CD8-positive, alpha-beta memory T cell (primary cell): ENCODE data around the gene AGK. TPM values are rescaled to one million over a fixed set of nuclear protein-coding genes. Genes with fewer than 3 reads are reported as not detected.

ENCODE experiments used
- CTCF ChIA-PET: fragments of 350-600 bp; sonication (Branson Sonifier 250); formaldehyde crosslinking; loops from one replicate; lab custom pipeline; 2021; ENCODE audit warnings: antibody characterized with exemption; lab: Charles Lee
- POLR2A ChIA-PET: fragments of 350-600 bp; sonication (Branson Sonifier 250); formaldehyde crosslinking; loops from one replicate; lab custom pipeline; 2021; ENCODE audit warnings: antibody characterized with exemption; lab: Charles Lee
- DNase-seq, 5 donors: peaks; one replicate each; pipeline versions ENCODE4 v3.0.0 to v3.0.0-alpha.2; 2020 to 2022; ENCODE audit warnings: mixed read lengths in 1 of 5
- H3K27ac ChIP-seq: one replicate; pipeline ENCODE4 v1.7.0; 2013; ENCODE audit warnings: low read depth, mild to moderate bottlenecking, low read length, moderate library complexity
- H3K27me3 ChIP-seq: 2 replicates; pipeline ENCODE4 v1.7.0; 2013; ENCODE audit warnings: low read length, mild to moderate bottlenecking; ENCODE audit not compliant: insufficient read depth, poor library complexity, severe bottlenecking
- H3K36me3 ChIP-seq: 2 replicates; pipeline ENCODE4 v1.7.0; 2013; ENCODE audit warnings: mild to moderate bottlenecking, low read length, moderate library complexity; ENCODE audit not compliant: insufficient read depth
- H3K4me1 ChIP-seq: 2 replicates; pipeline ENCODE4 v1.7.0; 2013; ENCODE audit warnings: mild to moderate bottlenecking, low read length, moderate library complexity; ENCODE audit not compliant: insufficient read depth
- H3K4me3 ChIP-seq: 2 replicates; pipeline ENCODE4 v1.7.0; 2013; ENCODE audit warnings: mild to moderate bottlenecking, low read length
- H3K9me3 ChIP-seq: 2 replicates; pipeline ENCODE4 v1.7.0; 2013; ENCODE audit warnings: mild to moderate bottlenecking, low read length
- H3K27ac Mint-ChIP-seq, 8 donors: one replicate each; pipeline ENCODE4 v1.8.0; 2020 to 2021; ENCODE audit warnings: mixed read lengths in 8 of 8, mild to moderate bottlenecking in 6 of 8, inconsistent platforms in 3 of 8, moderate library complexity in 3 of 8
- H3K27me3 Mint-ChIP-seq, 2 donors: one replicate each; pipeline ENCODE4 v1.8.0; 2020 to 2021; ENCODE audit warnings: mixed read lengths in 2 of 2, mild to moderate bottlenecking in 1 of 2, moderate library complexity in 1 of 2
- H3K36me3 Mint-ChIP-seq, 3 donors: one replicate each; pipeline ENCODE4 v1.8.0; 2020 to 2021; ENCODE audit warnings: mixed read lengths in 3 of 3, inconsistent platforms in 1 of 3, mild to moderate bottlenecking in 1 of 3
- H3K4me1 Mint-ChIP-seq, 3 donors: one replicate each; pipeline ENCODE4 v1.8.0; 2020 to 2021; ENCODE audit warnings: mixed read lengths in 3 of 3, inconsistent platforms in 1 of 3, mild to moderate bottlenecking in 1 of 3
- H3K4me3 Mint-ChIP-seq, 7 donors: one replicate each; pipeline ENCODE4 v1.8.0; 2020 to 2021; ENCODE audit warnings: mixed read lengths in 7 of 7, mild to moderate bottlenecking in 6 of 7, moderate library complexity in 4 of 7, inconsistent platforms in 2 of 7
- H3K9me3 Mint-ChIP-seq, 5 donors: one replicate each; pipeline ENCODE4 v1.8.0; 2020 to 2022; ENCODE audit warnings: mixed read lengths in 5 of 5, mild to moderate bottlenecking in 3 of 5, moderate library complexity in 2 of 5, inconsistent platforms in 1 of 5
- polyA plus RNA-seq: library from polyadenylated mRNA; unstranded; fragments of 300-500 nt; fragmentation: Illumina TruSeq; gene quantifications from one replicate; pipeline ENCODE4 v1.2.3, GENCODE V29; 2021
- total RNA-seq, 2 experiments: library from RNA; stranded (reverse); gene quantifications; one replicate each; pipeline ENCODE4 v1.2.3, GENCODE V29; 2021

AGK gene
- total and polyA plus RNA-seq, 3 experiments from 2014 or later, result 42.8 to 94.3 (median 88.5) TPM

GRCh38 chr7:141675436-141676215 lies 124.4 kb downstream of the AGK start:
- Mint-ChIP-seq H3K4me1 (peaks cover 2 to 4% (median 3%) of the 10 kb centered on the region in 3 donors), H3K27me3 (no peaks in the 10 kb centered on the region), H3K36me3 (peaks cover 0 to 56% (median 19%) of the 10 kb centered on the region in 3 donors), H3K27ac (peak overlapping the region in 2 of 8 donors; percentile 36 to 51), H3K4me3 (no peak overlapping the region), H3K9me3 (no peaks in the 10 kb centered on the region)
- CTCF ChIA-PET, result no interaction called here
- POLR2A ChIA-PET, result no interaction called here
- Histone ChIP-seq H3K9me3 (no peaks in the 10 kb centered on the region), H3K36me3 (peaks cover 6% of the 10 kb centered on the region), H3K4me1 (no peaks in the 10 kb centered on the region), H3K27me3 (no peaks in the 10 kb centered on the region), H3K27ac (no peak overlapping the region), H3K4me3 (no peak overlapping the region)
- DNase-seq, result no peak

DNA sequence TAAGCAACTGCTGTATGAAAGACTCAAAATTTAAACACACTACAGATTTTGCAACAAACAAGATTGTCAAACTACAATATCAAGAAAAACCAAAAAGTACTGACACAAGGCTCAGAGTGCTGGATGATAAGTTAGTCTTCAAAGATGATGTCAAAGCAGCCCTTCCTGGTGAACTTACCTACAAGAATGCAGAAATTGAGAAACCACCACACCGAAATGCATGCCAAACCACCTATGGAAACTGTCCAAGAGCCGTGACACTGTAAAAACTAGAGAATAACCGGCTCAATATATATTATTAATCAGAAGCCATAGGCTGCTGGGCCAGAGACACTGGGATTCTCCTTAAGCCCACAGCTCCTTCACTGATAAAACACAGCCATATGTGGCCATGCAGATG lies 125.4 kb downstream of the AGK start:
- DNase-seq, result no peak
- Histone ChIP-seq H3K36me3 (peaks cover 4% of the 10 kb centered on the region), H3K4me3 (no peak overlapping the region), H3K9me3 (no peaks in the 10 kb centered on the region), H3K27me3 (no peaks in the 10 kb centered on the region), H3K4me1 (no peaks in the 10 kb centered on the region), H3K27ac (no peak overlapping the region)
- H3K4me3 Mint-ChIP-seq, result no peak overlapping the region
- no peaks in the 10 kb centered on the region for H3K27me3 Mint-ChIP-seq
- H3K27ac Mint-ChIP-seq, result peak overlapping the region in 2 of 8 donors; percentile 22 to 43
- peaks cover 2 to 4% (median 3%) of the 10 kb centered on the region in 3 donors for H3K4me1 Mint-ChIP-seq
- no peaks in the 10 kb centered on the region for H3K9me3 Mint-ChIP-seq
- ChIA-PET CTCF (no interaction called here), POLR2A (no interaction called here)
- H3K36me3 Mint-ChIP-seq, result peaks cover 0 to 60% (median 23%) of the 10 kb centered on the region in 3 donors

GRCh38 chr7:141679014-141679413 lies 127.8 kb downstream of the AGK start:
- H3K27me3 Mint-ChIP-seq, result no peaks in the 10 kb centered on the region
- H3K27ac ChIP-seq, result no peak overlapping the region
- no peak overlapping the region for H3K4me3 ChIP-seq
- no peaks in the 10 kb centered on the region for H3K9me3 Mint-ChIP-seq
- POLR2A ChIA-PET, result no interaction called here
- H3K4me3 Mint-ChIP-seq, result no peak overlapping the region
- peaks cover 0 to 59% (median 23%) of the 10 kb centered on the region in 3 donors for H3K36me3 Mint-ChIP-seq
- peaks cover 9% of the 10 kb centered on the region for H3K36me3 ChIP-seq
- DNase-seq, result no peak
- peaks cover 2 to 4% (median 3%) of the 10 kb centered on the region in 3 donors for H3K4me1 Mint-ChIP-seq
- no peaks in the 10 kb centered on the region for H3K9me3 ChIP-seq
- no peaks in the 10 kb centered on the region for H3K27me3 ChIP-seq
- H3K27ac Mint-ChIP-seq, result peak overlapping the region in 1 of 8 donors; percentile 15
- H3K4me1 ChIP-seq, result no peaks in the 10 kb centered on the region
- CTCF ChIA-PET, result no interaction called here

- peaks cover 5 to 32% (median 31%) of the 10 kb centered on the region in 3 donors for H3K4me1 Mint-ChIP-seq
- peak overlapping the region in 2 of 8 donors; percentile 3 to 59 for H3K27ac Mint-ChIP-seq
- H3K27ac ChIP-seq, result no peak overlapping the region
- ChIA-PET CTCF (interaction anchor here (1.8 kb wide), 1 partner anchor 52 kb away, joined by 5 read pairs; the partner anchor contains the start of gene SSBP1), POLR2A (no interaction called here)
- no peaks in the 10 kb centered on the region for H3K9me3 ChIP-seq
- peaks cover 0 to 66% (median 29%) of the 10 kb centered on the region in 3 donors for H3K36me3 Mint-ChIP-seq
- H3K4me1 ChIP-seq, result no peaks in the 10 kb centered on the region
- peaks cover 12% of the 10 kb centered on the region for H3K36me3 ChIP-seq
- H3K27me3 Mint-ChIP-seq, result no peaks in the 10 kb centered on the region
- no peaks in the 10 kb centered on the region for H3K9me3 Mint-ChIP-seq
- no peak overlapping the region for H3K4me3 ChIP-seq
- no peak for DNase-seq
- H3K4me3 Mint-ChIP-seq, result no peak overlapping the region
- H3K27me3 ChIP-seq, result no peaks in the 10 kb centered on the region
Observed at GRCh38 chr7:141685285-141686023, 134.2 kb downstream of the AGK start.

GRCh38 chr7:141686074-141686473 lies 134.9 kb downstream of the AGK start:
- H3K27ac ChIP-seq, result no peak overlapping the region
- no peaks in the 10 kb centered on the region for H3K4me1 ChIP-seq
- peaks cover 0 to 60% (median 26%) of the 10 kb centered on the region in 3 donors for H3K36me3 Mint-ChIP-seq
- peaks cover 11% of the 10 kb centered on the region for H3K36me3 ChIP-seq
- no peaks in the 10 kb centered on the region for H3K27me3 ChIP-seq
- POLR2A ChIA-PET, result no interaction called here
- H3K27ac Mint-ChIP-seq, result peak overlapping the region in 1 of 8 donors; percentile 10
- H3K27me3 Mint-ChIP-seq, result no peaks in the 10 kb centered on the region
- no peaks in the 10 kb centered on the region for H3K9me3 ChIP-seq
- no peak overlapping the region for H3K4me3 ChIP-seq
- DNase-seq, result no peak
- H3K4me1 Mint-ChIP-seq, result peaks cover 5 to 34% (median 32%) of the 10 kb centered on the region in 3 donors
- CTCF ChIA-PET, result interaction anchor here (1.8 kb wide), 1 partner anchor 52 kb away, joined by 5 read pairs; the partner anchor contains the start of gene SSBP1
- H3K9me3 Mint-ChIP-seq, result no peaks in the 10 kb centered on the region
- no peak overlapping the region for H3K4me3 Mint-ChIP-seq

DNA sequence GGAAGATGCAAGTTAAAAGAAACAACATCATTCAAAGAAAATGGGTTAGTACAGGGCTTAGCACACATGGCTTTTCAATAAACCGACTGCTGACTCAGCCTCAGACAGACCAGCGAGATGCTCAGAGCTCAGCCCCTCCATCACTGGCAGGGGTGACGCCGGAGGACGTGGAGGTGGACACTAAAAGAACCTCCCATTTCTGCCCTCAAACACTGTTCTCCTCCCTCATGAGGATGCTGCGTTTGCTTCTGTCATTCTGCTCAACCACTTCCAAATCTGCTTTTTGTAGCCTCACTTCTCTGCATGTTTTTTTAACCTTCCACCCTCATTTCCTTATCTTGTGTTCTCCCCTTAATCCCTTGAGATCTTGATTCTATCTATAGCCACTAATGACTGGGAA lies 135.5 kb downstream of the AGK start:
- Mint-ChIP-seq H3K27ac (peak overlapping the region in 3 of 8 donors; percentile 4 to 93 (median 91)), H3K4me3 (no peak overlapping the region), H3K9me3 (no peaks in the 10 kb centered on the region), H3K27me3 (no peaks in the 10 kb centered on the region), H3K4me1 (peaks cover 5 to 37% (median 32%) of the 10 kb centered on the region in 3 donors), H3K36me3 (peaks cover 0 to 54% (median 22%) of the 10 kb centered on the region in 3 donors)
- POLR2A ChIA-PET, result no interaction called here
- Histone ChIP-seq H3K4me3 (no peak overlapping the region), H3K4me1 (no peaks in the 10 kb centered on the region), H3K9me3 (no peaks in the 10 kb centered on the region), H3K36me3 (peaks cover 9% of the 10 kb centered on the region), H3K27ac (no peak overlapping the region), H3K27me3 (no peaks in the 10 kb centered on the region)
- no peak for DNase-seq
- CTCF ChIA-PET, result interaction anchor here (0.6 kb wide), 1 partner anchor 33 kb away, joined by 3 read pairs; no protein-coding TSS in a partner anchor

GRCh38 chr7:141688043-141688442 lies 136.8 kb downstream of the AGK start:
- no peak overlapping the region for H3K4me3 Mint-ChIP-seq
- Histone ChIP-seq H3K36me3 (peaks cover 4% of the 10 kb centered on the region), H3K4me3 (no peak overlapping the region), H3K4me1 (no peaks in the 10 kb centered on the region), H3K27ac (no peak overlapping the region), H3K27me3 (no peaks in the 10 kb centered on the region), H3K9me3 (no peaks in the 10 kb centered on the region)
- no peaks in the 10 kb centered on the region for H3K9me3 Mint-ChIP-seq
- POLR2A ChIA-PET, result no interaction called here
- H3K36me3 Mint-ChIP-seq, result peaks cover 0 to 41% (median 18%) of the 10 kb centered on the region in 3 donors
- no peak overlapping the region for H3K27ac Mint-ChIP-seq
- no peaks in the 10 kb centered on the region for H3K27me3 Mint-ChIP-seq
- CTCF ChIA-PET, result interaction anchor here (1.0 kb wide), 1 partner anchor 50 kb away, joined by 3 read pairs; the partner anchor contains the start of gene SSBP1
- no peak for DNase-seq
- peaks cover 13 to 49% (median 41%) of the 10 kb centered on the region in 3 donors for H3K4me1 Mint-ChIP-seq
